ENCODE data around the gene IL12A. TPM values are rescaled to one million over a fixed set of nuclear protein-coding genes. Genes with fewer than 3 reads are reported as not detected.

IL12A gene
- total and polyA plus RNA-seq, 8 donors = 0.61 to 3.9 (median 2.3) TPM

- no peak for TF ChIP-seq CTCF (IDR thresholded peaks at IDR 0.05)
- intact Hi-C loops (cut with DNase I) = no loop called here
- ATAC-seq (no peak), DNase-seq (no peak)
- H3K27ac ChIP-seq = no peak overlapping the region
- peaks cover 5 to 12% of the 10 kb centered on the region in 2 donors for H3K27me3 ChIP-seq
- H3K9me3 ChIP-seq = peaks cover 0 to 14% of the 10 kb centered on the region in 2 donors
- H3K36me3 ChIP-seq = no peaks in the 10 kb centered on the region
- H3K4me1 ChIP-seq = peaks cover 0 to under 1% of the 10 kb centered on the region in 2 donors
- no peak overlapping the region for H3K4me3 ChIP-seq
Observed at GRCh38 chr3:160044121-160044520, 55.5 kb downstream of the IL12A start.

Other genes with a start within 250 kb of the IL12A start
- gene SCHIP1, start 149.0 kb upstream of the IL12A start, total RNA-seq = 1 to 10 TPM; 5.8 to 6.2 TPM
- gene SCHIP1, start 149.0 kb upstream of the IL12A start, polyA plus RNA-seq (ENCODE audit: insufficient read length in 6 of 6) = 10 to 100 TPM; 10.0 to 34.5 (median 20.4) TPM
- 1 to 10 TPM in 1 of 2 donors, under 1 TPM in 1; 0.55 to 1.9 TPM for gene C3orf80, start 236.6 kb downstream of the IL12A start, total RNA-seq
- gene C3orf80, start 236.6 kb downstream of the IL12A start, polyA plus RNA-seq (ENCODE audit: insufficient read length in 6 of 6) = 1 to 10 TPM; 6.2 to 9.3 (median 7.9) TPM

All from left lung (tissue), 10 donors.